Uterus (tissue), 2 donors: ENCODE data around the gene GPR17.

Experiments
- CTCF ChIP-seq, 4 experiments: fragments of 200-600 bp in 2 of 4; fragments of 450-650 bp in 2 of 4; sonication (generic) in 2 of 4; IDR thresholded peaks; one replicate each; pipeline ENCODE4 v1.5.1; 2016 to 2019; ENCODE audit warnings: antibody characterized with exemption in 4 of 4, mild to moderate bottlenecking in 2 of 4, moderate library complexity in 1 of 4
- POLR2A ChIP-seq, 2 donors: fragments of 450-650 bp; IDR thresholded peaks; one replicate each; pipeline ENCODE4 v1.6.1; 2016; ENCODE audit warnings: antibody characterized with exemption in 2 of 2, mild to moderate bottlenecking in 1 of 2, moderate library complexity in 1 of 2

DNA sequence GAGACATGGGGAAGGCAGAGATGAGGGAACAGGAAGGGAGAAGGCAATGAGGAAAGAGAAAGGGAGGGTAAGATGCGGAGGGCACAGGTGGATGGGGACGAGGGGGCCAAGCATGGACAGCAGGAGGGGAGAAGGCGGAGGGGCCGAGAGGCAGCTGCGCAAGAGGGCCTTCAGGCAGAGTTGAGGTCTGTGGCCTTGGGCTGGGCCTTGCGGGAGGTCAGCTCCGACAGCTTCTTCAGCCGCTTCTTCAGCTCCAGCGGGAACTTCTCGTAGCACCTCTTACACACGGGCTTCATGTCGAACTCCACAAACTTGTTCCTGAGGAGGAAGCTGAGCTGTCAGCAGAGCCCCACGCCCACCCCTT is 6.9 kb upstream of the GPR17 start:
- TF ChIP-seq CTCF (IDR thresholded peaks at IDR 0.05) (no peak), POLR2A (IDR thresholded peaks at IDR 0.05) (no peak)
